HEK293 (cell line): ENCODE measurements around the gene UBA52.

ENCODE experiments used
- AEBP2 ChIP-seq: fragments of 450-650 bp; formaldehyde crosslinking; IDR thresholded peaks from 2 replicates; pipeline ENCODE4 v1.5.1; 2016; ENCODE audit warnings: missing biosample characterization, missing genetic modification characterization, borderline replicate concordance
- CTCF ChIP-seq: fragments of 450-650 bp; formaldehyde crosslinking; IDR thresholded peaks from 2 replicates; pipeline ENCODE4 v1.5.1; 2016; ENCODE audit warnings: missing biosample characterization, missing genetic modification characterization
- PBX3 ChIP-seq: sonication (generic); formaldehyde crosslinking; IDR thresholded peaks from 2 replicates; pipeline ENCODE4 v1.8.1; 2022; ENCODE audit warnings: mild to moderate bottlenecking, moderate library complexity, missing genetic modification reagents
- REST ChIP-seq: fragments of 450-650 bp; formaldehyde crosslinking; IDR thresholded peaks from 2 replicates; pipeline ENCODE4 v1.5.1; 2016; ENCODE audit warnings: missing biosample characterization, missing genetic modification characterization
- ZEB2 ChIP-seq: fragments of 450-650 bp; formaldehyde crosslinking; IDR thresholded peaks from 2 replicates; pipeline ENCODE4 v1.5.1; 2016; ENCODE audit warnings: missing biosample characterization, missing genetic modification characterization
- ZNF114 ChIP-seq: fragments of 450-650 bp; formaldehyde crosslinking; IDR thresholded peaks from 2 replicates; pipeline ENCODE4 v1.5.0; 2017; ENCODE audit warnings: missing biosample characterization, missing genetic modification characterization
- ZNF174 ChIP-seq: fragments of 450-650 bp; formaldehyde crosslinking; IDR thresholded peaks from 2 replicates; pipeline ENCODE4 v1.5.0; 2017; ENCODE audit warnings: missing biosample characterization, mild to moderate bottlenecking, missing genetic modification characterization
- ZNF24 ChIP-seq: fragments of 450-650 bp; formaldehyde crosslinking; IDR thresholded peaks from 2 replicates; pipeline ENCODE4 v1.5.1; 2016; ENCODE audit warnings: missing biosample characterization, missing genetic modification characterization
- ZNF398 ChIP-seq: fragments of 450-650 bp; formaldehyde crosslinking; IDR thresholded peaks from 2 replicates; pipeline ENCODE4 v1.5.1; 2017; ENCODE audit warnings: missing biosample characterization, missing genetic modification characterization
- ZNF571 ChIP-seq: fragments of 450-650 bp; formaldehyde crosslinking; IDR thresholded peaks from 2 replicates; pipeline ENCODE4 v1.5.0; 2017; ENCODE audit warnings: missing biosample characterization, missing genetic modification characterization
- ZNF747 ChIP-seq: fragments of 450-650 bp; formaldehyde crosslinking; IDR thresholded peaks from 2 replicates; pipeline ENCODE4 v1.5.1; 2016; ENCODE audit warnings: missing biosample characterization, missing genetic modification characterization
- ZNF792 ChIP-seq: fragments of 450-650 bp; formaldehyde crosslinking; IDR thresholded peaks from 2 replicates; pipeline ENCODE4 v1.5.1; 2016; ENCODE audit warnings: missing biosample characterization, missing genetic modification characterization

GRCh38 chr19:18586306-18586705 is 14.6 kb downstream of the UBA52 start:
- TF ChIP-seq REST = no peak
- no peak for TF ChIP-seq ZNF747 (tag by site-specific recombination)
- no peak for TF ChIP-seq ZNF174 (tag by site-specific recombination)
- TF ChIP-seq CTCF (tag by site-specific recombination) = 0 out of 2 replicates have a peak, but pooled peaks have one; percentile 8
- TF ChIP-seq ZEB2 (tag by site-specific recombination) = no peak
- no peak for TF ChIP-seq AEBP2
- no peak for TF ChIP-seq ZNF571 (tag by site-specific recombination)
- TF ChIP-seq PBX3 = no peak
- no peak for TF ChIP-seq ZNF114 (tag by site-specific recombination)
- no peak for TF ChIP-seq ZNF24
- TF ChIP-seq ZNF398 (tag by site-specific recombination) = no peak
- no peak for TF ChIP-seq ZNF792 (tag by site-specific recombination)
